Neural cell (in vitro differentiated cells): ENCODE results near the gene CCNT2. TPM values are rescaled to one million over a fixed set of nuclear protein-coding genes. Genes with fewer than 3 reads are reported as not detected.

Experiments used
- H2AFZ ChIP-seq: fragments of 200-600, 300-800 bp; sonication (generic), shearing (Covaris generic); 2 replicates; pipeline ENCODE4 v1.6.0; 2014; ENCODE audit warnings: low read depth, mild to moderate bottlenecking, antibody characterized with exemption, low read length, moderate library complexity
- H3F3A ChIP-seq: fragments of 200-600 bp; shearing (Covaris generic); 2 replicates; pipeline ENCODE4 v1.6.1; 2016; ENCODE audit warnings: mild to moderate bottlenecking, moderate library complexity, mixed read lengths, antibody characterized with exemption, low read length; ENCODE audit not compliant: insufficient read depth, poor library complexity, severe bottlenecking
- H3K27ac ChIP-seq: fragments of 200-600, 300-800 bp; sonication (generic), shearing (Covaris generic); 2 replicates; pipeline ENCODE4 v1.5.1; 2014; ENCODE audit warnings: mild to moderate bottlenecking, low read length, moderate library complexity
- H3K27me3 ChIP-seq: fragments of 300-800, 200-600 bp; sonication (generic), shearing (Covaris generic); 2 replicates; pipeline ENCODE4 v1.6.0; 2014; ENCODE audit warnings: mild to moderate bottlenecking, low read depth, low read length, moderate library complexity; ENCODE audit not compliant: insufficient read depth
- H3K36me3 ChIP-seq: fragments of 300-800, 200-600 bp; sonication (generic), shearing (Covaris generic); 2 replicates; pipeline ENCODE4 v1.5.1; 2014; ENCODE audit warnings: mild to moderate bottlenecking, antibody characterized with exemption, low read length, moderate library complexity; ENCODE audit not compliant: insufficient read depth
- H3K4me2 ChIP-seq: fragments of 300-800, 200-600 bp; sonication (generic), shearing (Covaris generic); 2 replicates; pipeline ENCODE4 v1.6.0; 2014; ENCODE audit warnings: mild to moderate bottlenecking, low read length
- H3K4me3 ChIP-seq: fragments of 300-800, 200-600 bp; sonication (generic), shearing (Covaris generic); 2 replicates; pipeline ENCODE4 v1.5.1; 2014; ENCODE audit warnings: mild to moderate bottlenecking, low read length, moderate library complexity
- H3K79me2 ChIP-seq: fragments of 200-600 bp; shearing (Covaris generic); replicated peaks from 2 replicates; pipeline ENCODE4 v1.6.0; 2014; ENCODE audit warnings: mild to moderate bottlenecking, low read length, moderate library complexity; ENCODE audit not compliant: insufficient read depth
- H3K9ac ChIP-seq: fragments of 300-800, 200-600 bp; sonication (generic), shearing (Covaris generic); 2 replicates; pipeline ENCODE4 v1.6.1; 2016; ENCODE audit warnings: mild to moderate bottlenecking, low read length, mixed read lengths
- H3K9me2 ChIP-seq: fragments of 200-600 bp; shearing (Covaris generic); 2 replicates; pipeline ENCODE4 v1.6.1; 2016; ENCODE audit warnings: mild to moderate bottlenecking, low read length, mixed read lengths; ENCODE audit not compliant: insufficient read depth
- H3K9me3 ChIP-seq: fragments of 200-600, 300-800 bp; sonication (generic), shearing (Covaris generic); 2 replicates; pipeline ENCODE4 v1.6.1; 2016; ENCODE audit warnings: mild to moderate bottlenecking, mixed run types, low read length, moderate library complexity, mixed read lengths
- H4K20me1 ChIP-seq: fragments of 200-600 bp; shearing (Covaris generic); 2 replicates; pipeline ENCODE4 v1.6.1; 2016; ENCODE audit warnings: mild to moderate bottlenecking, mixed run types; ENCODE audit not compliant: insufficient read depth
- EP300 ChIP-seq: fragments of 450-650 bp; conservative IDR thresholded peaks from 2 replicates; pipeline ENCODE4 v1.6.1; 2014; ENCODE audit warnings: antibody characterized with exemption, mild to moderate bottlenecking, moderate library complexity; ENCODE audit not compliant: poor library complexity, severe bottlenecking
- EZH2 ChIP-seq: fragments of 200-600, 300-800 bp; shearing (Covaris generic), sonication (generic); IDR thresholded peaks from 2 replicates; pipeline ENCODE4 v1.6.1; 2014; ENCODE audit warnings: antibody characterized with exemption, low read length, borderline replicate concordance, mild to moderate bottlenecking; ENCODE audit not compliant: insufficient read depth, poor library complexity, severe bottlenecking
- MXI1 ChIP-seq: fragments of 450-650 bp; conservative IDR thresholded peaks from 2 replicates; pipeline ENCODE4 v1.6.1; 2014; ENCODE audit warnings: antibody characterized with exemption, mild to moderate bottlenecking; ENCODE audit not compliant: poor library complexity, severe bottlenecking
- POLR2AphosphoS5 ChIP-seq: IDR thresholded peaks from 2 replicates; pipeline ENCODE4 v1.6.1; 2012
- RAD21 ChIP-seq: fragments of 450-650 bp; conservative IDR thresholded peaks from 2 replicates; pipeline ENCODE4 v1.6.1; 2014; ENCODE audit warnings: antibody characterized with exemption, mild to moderate bottlenecking, moderate library complexity
- REST ChIP-seq: IDR thresholded peaks from 2 replicates; pipeline ENCODE4 v1.6.1; 2012; ENCODE audit warnings: borderline replicate concordance
- SMC3 ChIP-seq: fragments of 450-650 bp; conservative IDR thresholded peaks from 2 replicates; pipeline ENCODE4 v1.6.1; 2014; ENCODE audit warnings: antibody characterized with exemption, mild to moderate bottlenecking, moderate library complexity; ENCODE audit not compliant: poor library complexity
- TAF1 ChIP-seq: IDR thresholded peaks from 2 replicates; pipeline ENCODE4 v1.6.1; 2012; ENCODE audit warnings: low read depth
- polyA plus RNA-seq: library from polyadenylated mRNA; depleted of rRNA; stranded (reverse); fragments of >200 nt; gene quantifications from 2 replicates; pipeline ENCODE4 v1.2.3, GENCODE V29; 2014
- TF ChIP-seq, protein P1 (sequence below): fragments of 450-650 bp; IDR thresholded peaks from 2 replicates; pipeline ENCODE4 v1.5.1; 2014; ENCODE audit warnings: antibody characterized with exemption, mild to moderate bottlenecking, moderate library complexity; ENCODE audit not compliant: poor library complexity, severe bottlenecking

CCNT2 gene
- polyA plus RNA-seq, 1 donor from 2014 or later: 134 TPM

GRCh38 chr2:134912361-134912760 lies 6.3 kb upstream of the CCNT2 start:
- no peak for TF ChIP-seq REST
- no peak for TF ChIP-seq POLR2AphosphoS5
- TF ChIP-seq, protein P1, sequence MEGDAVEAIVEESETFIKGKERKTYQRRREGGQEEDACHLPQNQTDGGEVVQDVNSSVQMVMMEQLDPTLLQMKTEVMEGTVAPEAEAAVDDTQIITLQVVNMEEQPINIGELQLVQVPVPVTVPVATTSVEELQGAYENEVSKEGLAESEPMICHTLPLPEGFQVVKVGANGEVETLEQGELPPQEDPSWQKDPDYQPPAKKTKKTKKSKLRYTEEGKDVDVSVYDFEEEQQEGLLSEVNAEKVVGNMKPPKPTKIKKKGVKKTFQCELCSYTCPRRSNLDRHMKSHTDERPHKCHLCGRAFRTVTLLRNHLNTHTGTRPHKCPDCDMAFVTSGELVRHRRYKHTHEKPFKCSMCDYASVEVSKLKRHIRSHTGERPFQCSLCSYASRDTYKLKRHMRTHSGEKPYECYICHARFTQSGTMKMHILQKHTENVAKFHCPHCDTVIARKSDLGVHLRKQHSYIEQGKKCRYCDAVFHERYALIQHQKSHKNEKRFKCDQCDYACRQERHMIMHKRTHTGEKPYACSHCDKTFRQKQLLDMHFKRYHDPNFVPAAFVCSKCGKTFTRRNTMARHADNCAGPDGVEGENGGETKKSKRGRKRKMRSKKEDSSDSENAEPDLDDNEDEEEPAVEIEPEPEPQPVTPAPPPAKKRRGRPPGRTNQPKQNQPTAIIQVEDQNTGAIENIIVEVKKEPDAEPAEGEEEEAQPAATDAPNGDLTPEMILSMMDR: no peak
- no peak for TF ChIP-seq SMC3
- no peak for TF ChIP-seq TAF1
- TF ChIP-seq EP300: no peak
- TF ChIP-seq EZH2: no peak
- no peak for TF ChIP-seq RAD21
- TF ChIP-seq MXI1: no peak
- Histone ChIP-seq H3K27ac (no peak overlapping the region), H3K36me3 (no peaks in the 10 kb centered on the region), H3K4me3 (no peak overlapping the region), H3K27me3 (no peaks in the 10 kb centered on the region), H3K9me2 (no peaks in the 10 kb centered on the region), H3F3A (no peaks in the 10 kb centered on the region), H3K4me2 (no peak overlapping the region), H2AFZ (no peak overlapping the region), H3K9me3 (no peaks in the 10 kb centered on the region), H3K9ac (no peak overlapping the region), H4K20me1 (no peaks in the 10 kb centered on the region), H3K79me2 (no peaks in the 10 kb centered on the region)

GRCh38 chr2:134917360-134917865 lies 1.2 kb upstream of the CCNT2 start:
- peak overlapping the region; percentile 98 for H3K27ac ChIP-seq
- no peaks in the 10 kb centered on the region for H3K9me2 ChIP-seq
- H3K9ac ChIP-seq: peak overlapping the region; percentile 98
- peak overlapping the region; percentile 94 for H2AFZ ChIP-seq
- H3K4me3 ChIP-seq: peak overlapping the region; percentile 89
- H4K20me1 ChIP-seq: peaks cover 4% of the 10 kb centered on the region
- no peaks in the 10 kb centered on the region for H3K9me3 ChIP-seq
- no peaks in the 10 kb centered on the region for H3K36me3 ChIP-seq
- peaks cover 36% of the 10 kb centered on the region for H3K79me2 ChIP-seq
- H3K4me2 ChIP-seq: peak overlapping the region; percentile 74
- H3F3A ChIP-seq: peaks cover 5% of the 10 kb centered on the region
- TF ChIP-seq EP300 (no peak), MXI1 (no peak), RAD21 (no peak), REST (no peak), POLR2AphosphoS5 (no peak), EZH2 (no peak), SMC3 (no peak), TAF1 (no peak)
- TF ChIP-seq, protein P1: no peak
- H3K27me3 ChIP-seq: no peaks in the 10 kb centered on the region
